GM18499 (cell line): ENCODE measurements around the gene DDHD1.
"Not testable (repeated sequence)": the region's sequence is repeated elsewhere in the genome, so short reads cannot be mapped to it uniquely, and the experiment has no call there.

Source experiments
- ATAC-seq: cut with Tn5 transposase; IDR thresholded peaks from one replicate; pipeline ENCODE4 v1.9.1; 2021; ENCODE audit warnings: moderate number of reproducible peaks; ENCODE audit not compliant: insufficient read depth, unreplicated experiment

DDHD1 gene

DNA sequence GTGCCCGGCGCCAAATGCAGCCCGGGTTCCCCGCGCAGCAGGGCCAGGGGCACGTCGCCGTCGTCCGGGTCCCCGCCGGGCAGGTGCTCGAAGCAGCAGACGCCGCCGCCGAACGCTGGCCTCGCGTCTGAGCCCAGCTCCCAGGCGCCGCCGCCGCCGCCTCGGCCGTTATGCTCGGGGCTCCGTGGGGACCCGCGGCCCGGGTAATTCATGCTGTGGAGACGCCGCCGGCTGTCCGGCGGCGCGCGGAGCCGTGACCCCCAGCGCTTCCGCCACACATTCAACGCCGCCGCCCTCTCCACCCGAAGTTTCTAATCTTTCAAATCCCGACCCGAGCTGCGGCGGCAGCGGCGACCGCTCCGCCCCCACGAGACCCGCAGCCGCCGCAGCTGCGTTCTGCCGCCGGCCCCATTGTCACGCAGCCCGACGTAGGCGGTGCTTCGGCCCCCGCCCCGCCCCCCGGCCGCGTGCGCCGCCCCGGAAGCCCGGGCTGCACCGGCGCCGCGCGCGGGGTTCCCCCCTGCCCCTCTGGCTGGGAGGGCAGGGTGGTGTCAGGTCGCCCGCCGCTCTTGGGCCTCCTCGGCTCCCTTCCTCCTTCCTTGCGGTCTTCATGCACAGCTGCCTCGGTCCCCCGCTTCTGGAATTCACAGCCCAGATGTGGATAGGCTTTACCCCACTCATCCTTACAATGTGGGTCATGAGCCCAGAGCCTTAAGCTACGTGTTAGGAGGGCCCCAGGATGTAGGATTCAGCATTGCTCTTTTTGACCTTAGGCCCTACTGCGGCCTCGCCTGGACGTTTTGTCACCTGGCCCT lies at the start of gene DDHD1:
TSS of gene DDHD1 (minus strand) at position 437 of the 815 bp plus-strand sequence. CDS start at position 212, 225 bp downstream.
- peak; percentile 30 for ATAC-seq

DNA sequence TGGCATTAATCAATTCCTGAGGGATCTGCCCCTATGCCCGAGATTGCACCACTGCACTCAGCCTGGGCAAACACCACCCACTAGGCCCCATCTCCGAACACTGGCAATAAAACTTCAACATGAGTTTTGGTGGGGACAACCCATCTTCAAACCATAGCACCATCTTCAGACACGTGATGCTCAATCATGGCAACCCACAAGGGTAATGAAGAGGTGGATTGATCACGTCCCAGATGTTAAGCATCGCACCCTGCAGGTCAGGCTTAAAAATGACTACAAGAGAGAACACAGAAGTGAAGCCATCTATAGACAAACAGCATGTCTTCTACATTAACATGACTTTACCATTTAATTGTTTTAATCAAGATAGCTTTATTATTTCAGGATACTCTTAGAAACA lies 42.8 kb upstream of the DDHD1 start:
- no peak for ATAC-seq

DNA sequence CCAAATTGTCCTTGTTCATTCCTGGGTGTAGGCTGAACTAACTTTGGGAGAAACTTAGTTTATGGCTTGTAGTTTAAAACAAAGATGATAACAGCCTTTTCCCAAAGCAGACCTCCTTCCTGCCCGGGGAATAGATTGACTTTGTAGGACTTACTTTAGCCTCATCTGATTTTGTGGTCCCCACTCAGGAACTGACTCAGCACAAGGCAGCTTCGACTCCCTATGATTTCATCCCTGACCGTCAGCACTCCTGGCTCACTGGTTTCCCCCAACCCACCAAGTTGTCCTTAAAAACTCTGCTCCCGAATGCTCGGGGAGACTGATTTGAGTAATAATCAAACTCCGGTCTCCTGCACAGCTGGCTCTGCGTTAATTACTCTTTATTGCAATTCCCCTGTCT lies 40.1 kb upstream of the DDHD1 start:
- no peak for ATAC-seq

DNA sequence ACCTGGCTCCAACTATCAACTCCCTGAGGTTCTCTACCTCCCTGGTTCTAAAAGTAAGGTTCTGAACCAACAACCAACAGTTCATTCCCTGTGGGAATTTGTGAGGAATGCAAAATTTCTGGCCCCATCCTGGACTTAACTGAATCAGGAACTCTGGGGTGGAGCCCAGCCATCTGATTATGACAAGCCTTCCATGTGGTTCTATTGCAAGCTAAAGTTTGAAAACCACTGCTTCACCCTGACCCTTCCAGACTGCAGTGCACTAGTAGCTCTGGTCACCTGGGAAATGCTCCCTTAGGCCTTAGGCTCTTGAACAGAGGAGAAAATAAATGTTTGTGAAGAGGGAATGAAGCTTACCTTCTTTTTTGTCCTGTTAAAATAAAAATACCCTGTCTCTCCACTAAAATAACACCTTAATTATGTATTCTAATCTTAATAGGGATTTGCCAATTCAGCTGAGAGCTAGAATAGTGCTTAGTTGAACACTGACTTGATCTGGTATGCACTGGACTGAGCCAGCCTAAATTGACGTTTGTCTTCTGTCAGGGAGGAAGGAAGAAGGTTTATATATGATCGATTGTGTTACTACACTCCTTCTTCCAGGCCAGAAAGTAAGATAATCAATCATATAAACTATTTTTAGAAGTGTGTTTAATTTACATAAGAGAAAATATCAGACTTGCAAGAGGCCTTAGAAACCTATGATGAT lies 39.1 kb upstream of the DDHD1 start:
- no peak for ATAC-seq

DNA sequence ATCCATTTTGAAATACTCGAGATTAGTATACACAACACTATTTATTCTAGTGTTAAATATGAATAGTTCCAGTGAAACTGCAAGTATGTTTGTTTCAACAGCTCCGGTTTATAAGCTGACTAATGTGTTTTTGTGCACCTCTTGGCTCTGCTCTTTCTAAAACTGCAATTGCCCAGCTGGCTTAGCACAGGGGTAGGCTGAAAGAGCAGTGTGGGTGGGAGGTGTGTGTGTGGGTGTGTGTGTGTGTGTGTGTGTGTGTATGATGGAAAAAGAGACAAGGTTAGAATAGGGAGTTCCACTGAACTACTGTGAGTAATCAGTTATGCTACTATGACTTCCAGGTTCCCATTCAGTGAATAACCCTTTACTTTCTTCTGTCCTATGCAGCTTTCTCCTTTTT lies 37.8 kb upstream of the DDHD1 start:
- no peak for ATAC-seq

DNA sequence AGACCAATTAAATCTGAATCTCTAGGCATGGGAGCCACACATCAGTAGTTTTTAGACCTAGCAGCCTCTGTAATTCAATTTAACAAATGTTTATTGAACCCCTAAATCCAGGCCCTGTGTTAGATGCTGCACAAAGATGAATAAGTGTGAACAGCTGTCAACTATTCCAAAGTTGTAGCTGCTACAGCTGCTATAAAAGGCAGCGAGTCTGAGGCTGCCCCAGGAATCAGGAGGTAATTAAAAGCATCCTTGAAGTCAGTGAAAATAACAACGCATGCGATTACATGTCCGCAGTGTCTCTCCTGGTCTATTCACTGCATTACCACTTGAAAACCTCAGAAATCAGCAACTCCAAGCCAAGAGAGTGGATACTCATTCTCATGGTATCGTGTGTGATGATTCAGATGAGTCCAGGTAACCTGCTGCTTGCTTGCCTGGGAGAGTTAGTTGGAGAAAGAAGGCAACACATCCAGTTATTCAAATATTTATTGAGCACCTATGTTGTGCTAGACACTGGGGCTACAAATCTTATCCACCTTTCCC lies 34.9 kb upstream of the DDHD1 start:
- no peak for ATAC-seq

DNA sequence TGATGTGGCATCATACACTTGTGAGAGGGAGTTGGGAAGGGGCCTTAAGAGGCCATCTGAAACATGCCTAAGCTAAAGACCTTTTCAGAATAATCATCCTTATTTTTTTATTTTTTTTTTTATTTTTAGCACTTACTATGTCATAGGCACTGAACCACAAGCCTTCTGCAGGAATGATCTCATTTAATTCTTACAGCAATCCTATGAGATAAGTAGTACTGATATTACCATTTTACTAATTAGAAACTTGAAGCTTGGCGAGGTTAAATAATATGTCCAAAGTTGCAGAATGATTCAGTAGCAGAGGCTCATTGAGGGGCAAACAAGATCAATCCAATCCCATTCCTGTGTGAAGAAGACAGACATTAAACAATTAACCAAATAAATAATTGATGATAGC lies 33.4 kb upstream of the DDHD1 start:
- no peak for ATAC-seq

DNA sequence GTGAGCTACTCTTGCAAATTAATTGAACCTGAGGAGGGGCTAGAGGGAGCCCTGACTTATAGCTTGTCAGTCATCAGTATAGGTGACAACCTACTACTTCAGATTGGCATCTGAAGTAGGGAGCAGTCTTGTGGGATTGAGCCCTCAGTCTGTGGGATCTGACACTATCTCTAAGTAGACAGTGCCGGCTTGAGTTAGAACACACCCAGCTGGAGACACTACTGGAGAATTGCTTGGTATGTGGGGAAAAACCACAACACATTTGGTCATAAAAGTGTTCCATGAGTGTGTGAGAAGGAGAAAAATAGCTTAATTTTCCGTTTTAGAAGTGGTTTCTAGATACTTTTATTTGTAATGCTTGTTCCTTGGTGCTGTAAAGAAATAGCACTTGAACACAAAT lies 30.5 kb upstream of the DDHD1 start:
- no peak for ATAC-seq

DNA sequence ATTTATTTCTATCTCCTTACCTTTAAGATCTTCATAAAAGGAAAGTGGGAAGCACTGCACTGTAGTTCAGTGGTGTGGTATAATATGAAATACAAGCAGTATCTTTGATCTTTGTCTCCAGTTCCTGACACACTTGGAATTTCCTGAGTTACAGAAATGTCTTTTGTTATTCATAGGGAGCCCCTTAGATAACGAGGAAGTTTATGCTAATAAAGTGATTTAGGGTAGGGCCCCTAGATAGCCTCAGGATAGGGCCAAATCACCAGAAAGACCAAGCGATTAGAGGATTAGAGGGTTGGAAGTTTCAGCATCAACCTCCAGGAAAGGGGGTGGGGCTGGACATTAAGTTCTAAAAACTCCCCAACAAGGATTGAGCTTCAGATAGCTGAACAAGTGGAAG lies 29.9 kb upstream of the DDHD1 start:
- no peak for ATAC-seq

DNA sequence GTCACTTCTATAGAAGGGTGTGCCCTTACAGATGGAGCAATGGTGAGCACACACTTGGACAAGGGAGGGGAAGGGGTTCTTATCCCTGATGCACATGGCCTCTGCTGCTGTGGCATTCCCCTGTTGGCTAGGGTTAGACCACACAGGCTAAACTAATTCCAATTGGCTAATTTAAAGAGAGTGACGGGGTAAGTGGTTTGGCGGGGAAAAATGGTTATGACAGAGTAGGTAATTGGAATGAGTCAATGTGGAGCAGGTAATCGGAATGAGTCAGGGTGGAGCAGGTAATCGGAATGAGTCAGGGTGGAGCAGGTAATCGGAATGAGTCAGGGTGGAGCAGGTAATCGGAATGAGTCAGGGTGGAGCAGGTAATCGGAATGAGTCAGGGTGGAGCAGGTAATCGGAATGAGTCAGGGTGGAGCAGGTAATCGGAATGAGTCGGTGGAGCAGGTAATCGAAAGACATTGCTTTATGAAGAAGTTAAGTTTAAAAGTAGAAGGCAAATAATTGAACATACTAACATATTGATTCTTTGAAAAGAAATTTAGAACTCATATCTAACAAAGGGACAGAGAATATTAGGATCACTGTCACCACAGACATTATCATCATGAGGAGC lies 28.4 kb upstream of the DDHD1 start:
- not testable (repeated sequence) for ATAC-seq

DNA sequence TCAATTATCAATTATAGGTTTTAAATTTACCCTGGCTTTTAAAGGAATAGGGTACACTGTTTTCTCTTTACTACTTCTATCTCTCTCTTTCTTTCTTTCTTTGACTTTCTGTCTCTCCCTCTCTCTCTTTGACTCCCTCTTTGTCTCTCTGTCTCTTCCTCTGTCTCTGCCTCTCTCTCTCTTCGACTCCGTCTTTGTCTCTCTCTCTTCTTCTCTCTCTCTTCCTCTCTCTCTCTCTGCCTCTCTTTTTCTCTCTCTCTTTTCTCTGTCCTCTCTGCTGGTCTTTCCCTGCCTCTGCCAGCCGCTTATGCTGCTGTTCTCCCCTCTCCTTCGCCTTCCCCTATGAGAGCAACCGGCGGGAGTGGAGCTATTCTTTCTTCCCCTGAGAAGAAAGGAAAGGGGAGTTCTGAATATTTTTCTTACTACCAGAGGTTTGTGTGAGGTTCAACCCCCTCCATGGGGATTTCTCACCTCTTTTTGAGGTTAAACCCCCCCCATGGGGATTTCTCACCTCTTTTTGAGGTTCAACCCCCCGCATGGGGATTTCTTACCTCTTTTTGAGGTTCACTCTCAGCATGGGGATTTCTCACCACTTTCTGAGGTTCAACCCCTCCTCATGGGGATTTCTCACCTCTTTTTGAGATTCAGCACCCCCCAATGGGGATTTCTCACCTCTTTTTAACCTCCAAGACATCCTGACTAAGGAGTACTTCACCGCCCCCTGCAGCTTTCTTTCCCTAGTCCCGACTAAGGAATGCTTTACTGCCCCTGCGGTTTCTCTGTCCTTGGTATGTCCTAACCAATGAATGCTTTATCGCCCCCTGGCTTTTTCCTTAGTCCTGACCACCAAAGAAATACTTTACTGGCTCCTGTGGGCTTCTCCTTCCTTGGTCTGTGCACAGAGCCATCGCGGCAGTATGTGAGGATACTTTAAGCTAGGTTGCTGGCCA lies 27.4 kb upstream of the DDHD1 start:
- ATAC-seq: no peak

DNA sequence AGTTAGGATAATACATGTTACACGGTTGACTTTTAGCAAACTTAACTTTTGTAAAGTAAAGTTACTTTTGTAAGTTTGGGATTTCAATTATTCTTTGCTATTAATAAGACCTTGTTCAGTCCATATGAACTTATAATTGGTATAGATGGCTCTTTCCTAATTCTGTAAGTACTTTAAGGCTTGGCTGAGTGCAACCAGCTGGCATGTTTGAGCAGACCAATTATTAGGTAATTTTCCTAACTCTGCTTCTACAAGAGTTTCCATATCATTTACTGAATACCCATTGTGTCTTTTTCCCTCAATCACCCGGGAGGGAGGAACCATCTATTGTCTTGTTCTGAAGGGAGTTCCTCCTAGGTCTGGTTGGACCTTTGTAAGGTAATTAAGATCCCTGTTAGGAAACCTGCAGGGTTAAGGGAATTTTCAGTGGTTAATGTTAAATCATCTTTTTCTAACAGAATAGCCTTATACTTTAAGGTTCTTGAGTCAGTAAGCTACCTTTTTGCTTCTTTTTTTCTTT lies 26.4 kb upstream of the DDHD1 start:
- ATAC-seq: not testable (repeated sequence)

DNA sequence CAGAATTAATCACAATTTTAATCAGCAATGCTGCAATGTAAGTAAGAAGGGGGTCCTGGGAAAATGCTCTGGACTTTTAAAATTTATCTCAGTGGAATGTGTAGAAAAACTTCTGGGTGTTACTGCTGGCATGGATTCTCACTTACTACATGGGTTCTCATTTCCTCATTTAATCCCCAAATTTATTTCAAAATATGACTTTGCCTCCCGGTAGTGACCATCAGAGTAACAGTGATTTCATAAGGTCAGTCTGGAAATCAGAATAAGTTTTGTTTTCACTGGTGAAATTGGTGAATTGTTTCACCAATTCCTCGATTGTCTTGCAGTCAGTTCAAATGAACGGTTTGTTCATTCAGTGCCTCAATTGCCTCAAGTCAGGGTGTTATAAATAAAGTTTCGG lies 22.3 kb upstream of the DDHD1 start:
- ATAC-seq: no peak

DNA sequence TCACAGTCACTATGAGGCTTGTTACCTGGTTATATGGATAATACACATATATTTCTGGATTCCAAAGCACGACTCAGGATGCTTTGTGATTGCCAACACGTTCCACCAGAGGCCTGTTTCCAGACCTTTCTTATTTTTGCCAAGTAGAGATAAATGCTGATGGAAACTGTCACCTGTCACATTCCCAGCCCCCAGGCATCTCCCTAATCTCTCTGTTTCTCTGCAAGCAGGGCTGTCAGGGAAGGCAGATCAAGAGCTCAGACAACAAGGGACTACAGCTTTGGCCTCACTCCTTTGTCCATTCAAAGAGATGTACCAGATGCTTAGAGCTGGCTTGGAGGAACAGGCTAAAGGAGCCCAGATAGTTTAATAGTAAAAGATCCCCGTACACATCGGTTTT lies 21.8 kb upstream of the DDHD1 start:
- ATAC-seq: no peak

DNA sequence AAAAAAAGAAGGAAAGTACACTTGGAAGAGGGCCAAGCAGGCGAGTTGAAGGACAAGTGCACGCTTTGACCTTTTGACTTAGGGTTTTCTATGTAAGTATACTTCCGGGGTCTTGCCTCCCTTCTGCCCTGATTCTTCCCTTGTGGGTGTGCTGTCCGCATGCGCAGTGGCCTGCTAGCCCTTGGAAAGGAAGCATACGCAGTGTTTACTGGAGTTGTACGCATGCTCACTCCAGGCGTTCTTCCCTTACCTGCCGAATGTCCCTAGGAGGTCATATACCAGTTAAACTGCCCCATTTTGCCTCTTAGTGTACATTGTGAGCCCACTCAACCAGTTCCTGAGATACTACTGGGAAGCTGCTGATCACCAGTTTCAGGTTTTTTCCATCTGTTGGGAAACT lies 15.7 kb upstream of the DDHD1 start:
- ATAC-seq: no peak

DNA sequence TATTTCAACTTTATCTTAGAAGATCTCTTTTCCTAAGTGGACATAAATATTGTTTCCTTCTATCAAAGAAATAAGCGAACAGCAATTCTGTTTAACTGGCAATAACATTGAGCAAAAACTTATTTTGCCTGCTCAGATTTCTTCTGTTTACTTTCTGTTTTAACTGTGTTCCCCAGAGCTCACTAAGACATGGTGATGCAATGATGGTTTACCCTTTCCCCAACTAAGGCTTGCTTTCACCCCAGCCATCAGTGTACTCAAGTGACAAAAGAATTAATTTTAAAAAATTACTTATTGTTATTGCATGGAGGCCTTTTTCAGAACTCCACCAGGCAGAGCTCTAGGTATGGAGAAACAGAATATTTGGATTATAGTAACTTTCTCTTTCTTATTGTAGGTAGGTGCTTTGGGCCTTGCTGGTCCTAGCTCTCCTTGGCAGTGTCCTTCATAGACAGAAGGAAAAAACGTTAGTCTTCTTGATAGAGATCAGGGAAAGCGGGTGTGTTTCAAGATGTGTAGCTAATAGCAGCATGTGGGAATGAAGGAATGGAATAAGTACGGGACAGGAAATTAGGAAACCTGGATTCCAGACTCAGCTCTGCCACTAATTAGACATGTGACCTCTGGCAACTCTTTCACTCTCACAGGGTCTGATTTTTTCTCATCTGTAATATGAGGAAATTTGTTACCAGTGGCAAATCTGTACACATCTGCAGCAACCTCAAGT lies 14.6 kb upstream of the DDHD1 start:
- ATAC-seq: no peak

DNA sequence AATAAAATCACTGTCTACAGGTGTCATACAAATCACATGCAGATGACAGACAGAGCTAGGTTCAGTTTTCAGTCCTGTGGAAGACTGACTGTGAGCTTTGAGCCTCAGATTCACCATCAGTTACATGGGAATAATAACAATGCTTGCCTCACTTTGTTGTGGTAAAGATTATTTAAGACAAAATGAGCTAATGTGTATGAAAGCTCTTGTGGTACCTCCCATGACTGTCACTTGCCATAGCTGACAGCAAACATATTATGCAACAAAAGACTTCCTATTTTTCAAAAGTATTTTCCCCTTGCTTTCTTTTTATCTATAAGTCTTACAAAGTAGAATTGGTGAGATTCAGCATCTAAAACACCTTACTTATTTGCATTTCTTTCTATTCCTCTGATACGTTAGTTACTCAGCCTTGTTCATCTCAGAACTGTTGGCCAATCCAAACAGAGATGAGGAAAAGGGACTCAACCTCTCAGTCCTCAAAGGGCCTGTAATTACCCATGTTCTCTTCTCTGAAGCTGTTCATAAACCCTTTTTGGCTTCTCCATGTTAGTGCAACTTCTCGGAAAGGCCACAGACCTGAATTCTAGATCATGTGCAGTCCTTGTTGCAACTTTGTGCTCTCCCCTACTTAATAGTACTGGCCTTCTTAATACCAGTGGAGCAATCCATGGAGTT lies 8.8 kb upstream of the DDHD1 start:
- no peak for ATAC-seq

DNA sequence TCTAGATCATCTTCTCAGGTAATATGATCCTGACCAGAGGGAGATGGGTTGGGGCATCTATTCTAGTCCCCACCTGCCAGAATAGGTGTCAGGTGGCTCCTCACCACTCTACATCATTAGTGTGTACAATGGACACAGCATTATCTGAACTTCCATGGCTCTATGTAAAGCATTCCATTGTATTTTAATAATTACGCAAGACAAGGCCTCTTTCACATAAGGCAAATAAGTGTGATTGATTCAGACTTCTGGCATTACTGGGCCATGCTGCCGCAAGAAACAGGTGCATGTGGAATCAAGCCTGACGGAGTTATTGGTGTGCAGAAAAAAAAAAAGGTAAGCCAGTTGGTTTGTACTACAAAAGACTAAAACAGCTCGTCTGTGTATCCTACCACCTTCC lies 3.1 kb upstream of the DDHD1 start:
- ATAC-seq: no peak

DNA sequence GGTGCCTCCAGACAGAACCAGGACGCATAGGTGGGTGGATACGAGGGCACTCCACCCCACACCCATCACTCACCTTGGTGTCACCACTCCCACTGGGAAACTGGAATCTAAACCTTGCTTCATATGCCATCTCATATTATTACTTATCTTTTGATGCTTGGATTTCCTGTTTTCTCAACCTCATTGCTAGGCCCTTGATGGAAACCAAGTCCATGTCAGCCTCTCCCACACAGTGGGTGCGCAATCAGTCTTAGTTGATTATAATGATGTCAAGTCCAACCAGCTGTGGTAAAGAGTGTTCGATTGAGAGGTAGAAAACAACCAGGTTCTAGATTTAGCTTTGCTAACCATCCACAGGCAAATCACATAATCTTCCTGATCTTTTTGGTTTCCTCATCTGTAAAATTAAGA lies 584 bp upstream of the DDHD1 start:
- ATAC-seq: no peak
